Esophagus squamous epithelium (tissue), 4 donors: Measurements from ENCODE around the gene ACER3.

Experiments used
- POLR2A ChIP-seq, 4 donors: fragments of 450-650 bp; IDR thresholded peaks; one replicate each; pipeline ENCODE4 v1.6.1; 2017; ENCODE audit warnings: antibody characterized with exemption in 4 of 4, mild to moderate bottlenecking in 4 of 4, moderate library complexity in 3 of 4
- TF ChIP-seq, protein P1 (sequence below), 6 experiments: fragments of 450-650 bp in 4 of 6; fragments of 200-600 bp in 2 of 6; sonication (generic) in 2 of 6; IDR thresholded peaks; one replicate each; pipeline ENCODE4 v1.5.1; 2016 to 2019; ENCODE audit warnings: antibody characterized with exemption in 6 of 6, mild to moderate bottlenecking in 4 of 6, moderate library complexity in 4 of 6

DNA sequence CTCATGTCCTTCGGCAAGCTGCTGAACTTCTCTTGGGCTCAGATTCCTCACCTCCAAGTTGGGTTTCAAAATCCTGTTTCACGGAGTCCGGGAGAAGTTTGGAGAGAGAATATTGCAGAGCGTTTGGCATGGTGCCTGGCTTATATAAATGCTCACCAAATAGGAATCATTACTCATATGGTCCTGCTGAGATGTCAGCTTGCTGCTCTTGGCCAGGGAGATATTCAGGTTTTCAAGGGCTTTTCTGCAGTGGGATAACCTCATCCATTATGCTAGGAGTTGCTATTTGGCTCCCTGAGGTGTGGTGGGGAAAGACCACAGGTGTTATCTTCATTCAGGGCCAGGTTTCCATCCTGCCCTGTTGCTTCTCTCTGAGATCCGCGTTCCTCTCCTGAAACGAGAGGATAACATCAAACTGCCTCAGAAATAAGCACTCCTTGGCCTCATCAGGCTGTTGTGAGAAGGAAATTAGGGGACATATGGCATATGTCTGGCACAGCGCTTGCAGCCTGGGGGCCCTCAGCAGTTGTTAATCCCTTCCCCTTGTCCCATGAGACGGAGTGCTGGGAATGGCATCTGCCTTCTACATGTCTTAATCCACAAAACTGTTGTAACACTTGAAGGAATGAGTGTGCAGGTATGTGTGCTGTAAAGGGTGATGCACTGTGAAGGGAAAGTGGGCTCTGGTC, 29.9 kb upstream of the ACER3 start:
- TF ChIP-seq, protein P1, sequence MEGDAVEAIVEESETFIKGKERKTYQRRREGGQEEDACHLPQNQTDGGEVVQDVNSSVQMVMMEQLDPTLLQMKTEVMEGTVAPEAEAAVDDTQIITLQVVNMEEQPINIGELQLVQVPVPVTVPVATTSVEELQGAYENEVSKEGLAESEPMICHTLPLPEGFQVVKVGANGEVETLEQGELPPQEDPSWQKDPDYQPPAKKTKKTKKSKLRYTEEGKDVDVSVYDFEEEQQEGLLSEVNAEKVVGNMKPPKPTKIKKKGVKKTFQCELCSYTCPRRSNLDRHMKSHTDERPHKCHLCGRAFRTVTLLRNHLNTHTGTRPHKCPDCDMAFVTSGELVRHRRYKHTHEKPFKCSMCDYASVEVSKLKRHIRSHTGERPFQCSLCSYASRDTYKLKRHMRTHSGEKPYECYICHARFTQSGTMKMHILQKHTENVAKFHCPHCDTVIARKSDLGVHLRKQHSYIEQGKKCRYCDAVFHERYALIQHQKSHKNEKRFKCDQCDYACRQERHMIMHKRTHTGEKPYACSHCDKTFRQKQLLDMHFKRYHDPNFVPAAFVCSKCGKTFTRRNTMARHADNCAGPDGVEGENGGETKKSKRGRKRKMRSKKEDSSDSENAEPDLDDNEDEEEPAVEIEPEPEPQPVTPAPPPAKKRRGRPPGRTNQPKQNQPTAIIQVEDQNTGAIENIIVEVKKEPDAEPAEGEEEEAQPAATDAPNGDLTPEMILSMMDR (IDR thresholded peaks at IDR 0.05), result no peak
- TF ChIP-seq POLR2A (IDR thresholded peaks at IDR 0.05), result no peak
